ENCODE data around the gene GARS1. TPM values are rescaled to one million over a fixed set of nuclear protein-coding genes. Genes with fewer than 3 reads are reported as not detected.

Gene GARS1
- total RNA-seq, 4 donors from 2014 or later = 43.6 to 71.0 (median 63.0) TPM

GRCh38 chr7:30655096-30655970 is 60.7 kb downstream of the GARS1 start:
- DNase-seq (ENCODE audit: extremely low spot score) = no peak
- TF ChIP-seq EP300 (IDR thresholded peaks at IDR 0.05) = no peak
- no peak for TF ChIP-seq POLR2A (IDR thresholded peaks at IDR 0.05; ENCODE audit: low read depth)
- TF ChIP-seq CTCF (IDR thresholded peaks at IDR 0.05) = no peak
- TF ChIP-seq POLR2AphosphoS5 (IDR thresholded peaks at IDR 0.05) = no peak
- no peaks in the 10 kb centered on the region for H3K9me3 ChIP-seq

GRCh38 chr7:30656006-30656957 is 61.6 kb downstream of the GARS1 start:
- no peaks in the 10 kb centered on the region for H3K9me3 ChIP-seq
- H3K27ac ChIP-seq (replicated peaks in 1 of 4) = no peak overlapping the region
- no peaks in the 10 kb centered on the region for H3K27me3 ChIP-seq
- TF ChIP-seq EP300 (IDR thresholded peaks at IDR 0.05) (no peak), CTCF (IDR thresholded peaks at IDR 0.05) (no peak), POLR2AphosphoS5 (IDR thresholded peaks at IDR 0.05) (no peak)
- no peak overlapping the region for H3K4me3 ChIP-seq
- DNase-seq (ENCODE audit: extremely low spot score) = no peak
- intact Hi-C loops (cut with DNase I) = no loop called here
- no peaks in the 10 kb centered on the region for H3K36me3 ChIP-seq
- WGBS = 82% methylated on average over 20 of the region's 21 CpGs
- H3K4me1 ChIP-seq = no peaks in the 10 kb centered on the region

More at GRCh38 chr7:30655096-30655970, 60.7 kb downstream of the GARS1 start:
- Histone ChIP-seq H3K4me1 (no peaks in the 10 kb centered on the region), H3K27ac (replicated peaks in 1 of 4) (no peak overlapping the region), H3K4me3 (no peak overlapping the region), H3K36me3 (no peaks in the 10 kb centered on the region), H3K27me3 (no peaks in the 10 kb centered on the region)
- WGBS = 87% methylated on average over 22 of the region's 22 CpGs
- intact Hi-C loops (cut with DNase I) = no loop called here

- Histone ChIP-seq H3K36me3 (no peaks in the 10 kb centered on the region), H3K4me3 (no peak overlapping the region), H3K9me3 (no peaks in the 10 kb centered on the region), H3K27me3 (no peaks in the 10 kb centered on the region), H3K27ac (replicated peaks in 1 of 4) (no peak overlapping the region), H3K4me1 (no peaks in the 10 kb centered on the region)
- no peak for DNase-seq (ENCODE audit: extremely low spot score)
- WGBS = 100% methylated on average over 2 of the region's 2 CpGs
- no peak for TF ChIP-seq EP300 (IDR thresholded peaks at IDR 0.05)
- no peak for TF ChIP-seq POLR2AphosphoS5 (IDR thresholded peaks at IDR 0.05)
- TF ChIP-seq POLR2A (IDR thresholded peaks at IDR 0.05; ENCODE audit: low read depth) = no peak
- no peak for TF ChIP-seq CTCF (IDR thresholded peaks at IDR 0.05)
- intact Hi-C loops (cut with DNase I) = no loop called here
Measured at GRCh38 chr7:30657131-30657530, 62.5 kb downstream of the GARS1 start.

- WGBS = 76% methylated on average over 2 of the region's 3 CpGs
- peaks cover 0 to 5% (median 0%) of the 10 kb centered on the region in 4 donors for H3K27me3 ChIP-seq
- TF ChIP-seq POLR2A (IDR thresholded peaks at IDR 0.05; ENCODE audit: low read depth) (no peak), EP300 (IDR thresholded peaks at IDR 0.05) (no peak), POLR2AphosphoS5 (IDR thresholded peaks at IDR 0.05) (no peak), CTCF (IDR thresholded peaks at IDR 0.05) (no peak)
- H3K9me3 ChIP-seq = no peaks in the 10 kb centered on the region
- DNase-seq (ENCODE audit: extremely low spot score) = no peak
- no peaks in the 10 kb centered on the region for H3K36me3 ChIP-seq
- intact Hi-C loops (cut with DNase I) = no loop called here
- H3K27ac ChIP-seq (replicated peaks in 1 of 4) = no peak overlapping the region
- H3K4me1 ChIP-seq = no peaks in the 10 kb centered on the region
- no peak overlapping the region for H3K4me3 ChIP-seq
Measured at GRCh38 chr7:30658479-30659074, 63.9 kb downstream of the GARS1 start.

All from esophagus muscularis mucosa (tissue), 4 donors.